HG03025 (cell line): ENCODE data around the gene RASL10B.

ENCODE experiments used
- ATAC-seq: cut with Tn5 transposase; IDR thresholded peaks from one replicate; pipeline ENCODE4 v1.9.1; 2021; ENCODE audit warnings: mild to moderate bottlenecking, moderate library complexity; ENCODE audit not compliant: unreplicated experiment, low FRiP score

Gene RASL10B

GRCh38 chr17:35791681-35792350 is 60.4 kb downstream of the RASL10B start:
- no peak for ATAC-seq
